OCI-LY1 (cell line): Measurements from ENCODE around the gene MUC12.

Source experiments
- CTCF ChIP-seq: fragments of 200-600 bp; sonication (generic), shearing (Covaris generic); IDR thresholded peaks from 2 replicates; pipeline ENCODE4 v1.5.1; 2017; ENCODE audit warnings: mild to moderate bottlenecking, antibody characterized with exemption, low read length, moderate library complexity, mixed read lengths
- EZH2 ChIP-seq: fragments of 200-600 bp; sonication (generic), shearing (Covaris generic); IDR thresholded peaks from 2 replicates; pipeline ENCODE4 v1.8.0; 2017; ENCODE audit warnings: borderline replicate concordance, mixed run types, mild to moderate bottlenecking, antibody characterized with exemption, low read length, moderate library complexity, mixed read lengths

DNA sequence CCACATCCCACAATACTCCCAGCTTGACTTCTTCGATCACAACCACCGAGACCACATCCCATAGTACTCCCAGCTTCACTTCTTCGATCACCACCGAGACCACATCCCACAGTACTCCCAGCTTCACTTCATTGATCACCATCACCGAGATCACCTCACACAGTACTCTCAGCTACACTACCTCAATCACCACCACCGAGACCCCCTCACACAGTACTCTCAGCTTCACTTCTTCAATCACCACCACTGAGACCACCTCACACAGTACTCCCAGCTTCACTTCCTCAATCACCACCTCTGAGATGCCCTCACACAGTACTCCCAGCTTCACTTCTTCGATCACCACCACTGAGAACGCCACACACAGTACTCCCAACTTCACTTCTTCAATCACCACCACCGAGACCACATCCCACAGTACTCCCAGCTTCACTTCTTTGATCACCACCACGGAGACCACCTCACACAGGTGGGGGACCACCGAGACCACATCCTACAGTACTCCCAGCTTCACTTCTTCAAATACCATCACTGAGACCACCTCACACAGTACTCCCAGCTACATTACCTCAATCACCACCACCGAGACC, 11.4 kb upstream of the MUC12 start:
- no peak for TF ChIP-seq CTCF
- no peak for TF ChIP-seq EZH2
